HCT116 (cell line): ENCODE data around the gene TSPAN5. TPM values are rescaled to one million over a fixed set of nuclear protein-coding genes. Genes with fewer than 3 reads are reported as not detected.

ENCODE experiments used
- ATAC-seq: fragments of 200-7000 bp; cut with Tn5 transposase; 2 replicates; pipeline ENCODE4 v1.9.1; 2020; ENCODE audit warnings: mild to moderate bottlenecking, moderate library complexity
- BruUV-seq: library from RNA; stranded (reverse); fragments of 400-500 nt; replicated peaks from 2 replicates; lab custom pipeline; 2021; lab: Mats Ljungman, UMichigan
- CTCF ChIA-PET: fragments of 300-600 bp; sonication (Branson Sonifier 250); formaldehyde crosslinking; loops from one replicate; lab custom pipeline; 2021; ENCODE audit warnings: antibody characterized with exemption; lab: Charles Lee
- POLR2A ChIA-PET: fragments of 300-600, 350-600 bp; sonication (Branson Sonifier 250); formaldehyde crosslinking; loops from one replicate; lab custom pipeline; 2021; ENCODE audit warnings: antibody characterized with exemption; lab: Charles Lee
- RAD21 ChIA-PET, 2 experiments: fragments of 300-600 bp; sonication (Branson Sonifier 250); formaldehyde crosslinking; loops; one replicate each; lab custom pipeline; 2023; ENCODE audit warnings: low total read pairs in 2 of 2; ENCODE audit not compliant: uncharacterized antibody in 2 of 2, unreplicated experiment in 2 of 2, low non-redundant PET in 1 of 2; lab: Charles Lee
- DNase-seq: peaks from one replicate; pipeline ENCODE4 v3.0.0-alpha.2; 2010; ENCODE audit warnings: low read depth, low spot score
- H2AFZ ChIP-seq: fragments of 200-600 bp; shearing (Covaris generic), sonication (generic); 2 replicates; pipeline ENCODE4 v1.6.1; 2017; ENCODE audit warnings: low read depth, mixed run types, mixed read lengths, antibody characterized with exemption, low read length; ENCODE audit not compliant: poor library complexity, severe bottlenecking
- H3K27ac ChIP-seq: 2 replicates; pipeline ENCODE4 v1.5.1; 2012; ENCODE audit warnings: low read depth, low read length
- H3K27me3 ChIP-seq: fragments of 200-600 bp; sonication (generic); 2 replicates; pipeline ENCODE4 v1.6.1; 2016; ENCODE audit warnings: mixed run types, low read length, mixed read lengths; ENCODE audit not compliant: insufficient read depth
- H3K36me3 ChIP-seq, 2 experiments: fragments of 200-500 bp in 1 of 2; fragments of 200-600 bp in 1 of 2; sonication (Bioruptor generic) in 1 of 2; sonication (generic) in 1 of 2; 2 replicates each; pipeline versions ENCODE4 v1.5.1 to v1.6.1; 2014 to 2016; ENCODE audit warnings: low read length in 2 of 2, inconsistent platforms in 1 of 2, mixed read lengths in 1 of 2, mixed run types in 1 of 2; ENCODE audit not compliant: insufficient read depth in 2 of 2, control insufficient read depth in 1 of 2
- H3K4me1 ChIP-seq, 2 experiments: fragments of 200-600 bp in 1 of 2; sonication (generic) in 1 of 2; 2 replicates each; pipeline versions ENCODE4 v1.5.1 to v1.6.1; 2012 to 2017; ENCODE audit warnings: low read length in 2 of 2, inconsistent platforms in 1 of 2, mild to moderate bottlenecking in 1 of 2, mixed read lengths in 1 of 2, mixed run types in 1 of 2, moderate library complexity in 1 of 2; ENCODE audit not compliant: insufficient read depth in 2 of 2, control insufficient read depth in 1 of 2
- H3K4me2 ChIP-seq: fragments of 200-600 bp; sonication (generic); 2 replicates; pipeline ENCODE4 v1.6.1; 2017; ENCODE audit warnings: mixed run types, low read length, mixed read lengths
- H3K4me3 ChIP-seq, 2 experiments: fragments of 200-600 bp in 1 of 2; sonication (generic) in 1 of 2; replicated peaks in 1 of 2; 2 replicates each; pipeline ENCODE4 v1.5.1; 2011 to 2016; ENCODE audit warnings: low read length in 2 of 2, control low read depth in 1 of 2, low read depth in 1 of 2, mild to moderate bottlenecking in 1 of 2, mixed read lengths in 1 of 2, mixed run types in 1 of 2
- H3K79me2 ChIP-seq: fragments of 200-600 bp; sonication (generic); 2 replicates; pipeline ENCODE4 v1.6.1; 2017; ENCODE audit warnings: mild to moderate bottlenecking, mixed run types, low read length, moderate library complexity, mixed read lengths; ENCODE audit not compliant: insufficient read depth
- H3K9ac ChIP-seq: fragments of 200-600 bp; sonication (generic); 2 replicates; pipeline ENCODE4 v1.6.1; 2016; ENCODE audit warnings: low read length, mixed read lengths
- H3K9me2 ChIP-seq: fragments of 200-600 bp; sonication (generic), shearing (Covaris generic); 2 replicates; pipeline ENCODE4 v1.6.1; 2017; ENCODE audit warnings: mixed run types, mild to moderate bottlenecking, moderate library complexity; ENCODE audit not compliant: insufficient read depth
- H3K9me3 ChIP-seq, 2 experiments: fragments of 200-500 bp in 1 of 2; fragments of 200-600 bp in 1 of 2; sonication (Bioruptor generic) in 1 of 2; sonication (generic) in 1 of 2; 2 replicates each; pipeline ENCODE4 v1.6.1; 2014 to 2017; ENCODE audit warnings: low read length in 2 of 2, mixed read lengths in 2 of 2, inconsistent platforms in 1 of 2, low read depth in 1 of 2, mild to moderate bottlenecking in 1 of 2, mixed run types in 1 of 2, moderate library complexity in 1 of 2; ENCODE audit not compliant: control insufficient read depth in 1 of 2, insufficient read depth in 1 of 2
- H4K20me1 ChIP-seq: fragments of 200-600 bp; sonication (generic), shearing (Covaris generic); 2 replicates; pipeline ENCODE4 v1.6.1; 2017; ENCODE audit warnings: mixed run types, mild to moderate bottlenecking, moderate library complexity; ENCODE audit not compliant: insufficient read depth
- CBX3 ChIP-seq: IDR thresholded peaks from 2 replicates; pipeline ENCODE4 v1.6.1; 2012; ENCODE audit warnings: low read depth
- CEBPB ChIP-seq: IDR thresholded peaks from 2 replicates; pipeline ENCODE4 v1.6.1; 2012; ENCODE audit warnings: low read depth
- EGR1 ChIP-seq: IDR thresholded peaks from 2 replicates; pipeline ENCODE4 v1.6.1; 2012; ENCODE audit warnings: low read depth
- ELF1 ChIP-seq: IDR thresholded peaks from 2 replicates; pipeline ENCODE4 v1.6.1; 2012; ENCODE audit warnings: low read depth, borderline replicate concordance
- EZH2 ChIP-seq: fragments of 200-600 bp; sonication (generic); IDR thresholded peaks from 2 replicates; pipeline ENCODE4 v1.6.1; 2017; ENCODE audit warnings: antibody characterized with exemption, mixed run types
- EZH2phosphoT487 ChIP-seq: fragments of 200-600 bp; IDR thresholded peaks from 2 replicates; pipeline ENCODE4 v1.6.1; 2018; ENCODE audit warnings: antibody characterized with exemption, borderline replicate concordance
- FOSL1 ChIP-seq: IDR thresholded peaks from 2 replicates; pipeline ENCODE4 v1.6.1; 2012; ENCODE audit warnings: low read depth
- JUND ChIP-seq: IDR thresholded peaks from 2 replicates; pipeline ENCODE4 v1.6.1; 2012
- POLR2A ChIP-seq: IDR thresholded peaks from 2 replicates; pipeline ENCODE4 v1.7.0; 2011; ENCODE audit warnings: borderline replicate concordance; ENCODE audit not compliant: insufficient read depth, insufficient read length; ENCODE audit errors: extremely low read depth
- POLR2AphosphoS5 ChIP-seq: IDR thresholded peaks from 2 replicates; pipeline ENCODE4 v1.6.1; 2011; ENCODE audit warnings: mild to moderate bottlenecking, low read depth, low read length, moderate library complexity
- RAD21 ChIP-seq: IDR thresholded peaks from 2 replicates; pipeline ENCODE4 v1.6.1; 2012; ENCODE audit warnings: low read depth, mild to moderate bottlenecking
- SIN3A ChIP-seq: IDR thresholded peaks from 2 replicates; pipeline ENCODE4 v1.6.1; 2012; ENCODE audit warnings: low read depth
- SRF ChIP-seq: IDR thresholded peaks from 2 replicates; pipeline ENCODE4 v1.6.1; 2012; ENCODE audit warnings: low read depth
- TCF7L2 ChIP-seq: IDR thresholded peaks from 2 replicates; pipeline ENCODE4 v1.7.0; 2011; ENCODE audit warnings: borderline replicate concordance, inconsistent platforms; ENCODE audit not compliant: insufficient read depth, insufficient read length; ENCODE audit errors: extremely low read depth
- YY1 ChIP-seq: IDR thresholded peaks from 2 replicates; pipeline ENCODE4 v1.6.1; 2011; ENCODE audit warnings: low read length, low read depth, moderate library complexity, mild to moderate bottlenecking; ENCODE audit not compliant: insufficient replicate concordance; ENCODE audit errors: extremely low read depth
- ZFX ChIP-seq: fragments of 450-650 bp; IDR thresholded peaks from 2 replicates; pipeline ENCODE4 v1.6.1; 2017
- ZNF274 ChIP-seq: fragments of 200-500 bp; sonication (Bioruptor generic); IDR thresholded peaks from 2 replicates; pipeline ENCODE4 v1.6.1; 2014; ENCODE audit warnings: mild to moderate bottlenecking, low read depth, low read length, inconsistent platforms
- intact Hi-C: fragments of 100-400 bp; cut with micrococcal nuclease; formaldehyde crosslinking; loops from 2 replicates; pipeline ENCODE4 v1.10.0; 2022
- total RNA-seq: library from RNA; stranded (reverse); gene quantifications from one replicate; pipeline ENCODE4 v1.2.1, GENCODE V29; 2021; ENCODE audit not compliant: unreplicated experiment
- TF ChIP-seq, protein P1 (sequence below), 3 experiments: fragments of 200-600 bp in 1 of 3; sonication (generic) in 1 of 3; IDR thresholded peaks in 2 of 3; conservative IDR thresholded peaks in 1 of 3; 2 replicates each; pipeline ENCODE4 v1.5.1; 2012 to 2017; ENCODE audit warnings: low read depth in 2 of 3, low read length in 2 of 3, antibody characterized with exemption in 1 of 3, borderline replicate concordance in 1 of 3, control low read depth in 1 of 3, mild to moderate bottlenecking in 1 of 3, mixed read lengths in 1 of 3, mixed run types in 1 of 3, moderate library complexity in 1 of 3; ENCODE audit not compliant: insufficient read depth in 1 of 3
- TF ChIP-seq, protein P2 (sequence below): IDR thresholded peaks from 2 replicates; pipeline ENCODE4 v1.6.1; 2012
- TF ChIP-seq, protein P3 (sequence below): IDR thresholded peaks from 2 replicates; pipeline ENCODE4 v1.6.1; 2012; ENCODE audit warnings: low read depth

Gene TSPAN5
- total RNA-seq, 1 experiment from 2014 or later = 56.8 TPM

DNA sequence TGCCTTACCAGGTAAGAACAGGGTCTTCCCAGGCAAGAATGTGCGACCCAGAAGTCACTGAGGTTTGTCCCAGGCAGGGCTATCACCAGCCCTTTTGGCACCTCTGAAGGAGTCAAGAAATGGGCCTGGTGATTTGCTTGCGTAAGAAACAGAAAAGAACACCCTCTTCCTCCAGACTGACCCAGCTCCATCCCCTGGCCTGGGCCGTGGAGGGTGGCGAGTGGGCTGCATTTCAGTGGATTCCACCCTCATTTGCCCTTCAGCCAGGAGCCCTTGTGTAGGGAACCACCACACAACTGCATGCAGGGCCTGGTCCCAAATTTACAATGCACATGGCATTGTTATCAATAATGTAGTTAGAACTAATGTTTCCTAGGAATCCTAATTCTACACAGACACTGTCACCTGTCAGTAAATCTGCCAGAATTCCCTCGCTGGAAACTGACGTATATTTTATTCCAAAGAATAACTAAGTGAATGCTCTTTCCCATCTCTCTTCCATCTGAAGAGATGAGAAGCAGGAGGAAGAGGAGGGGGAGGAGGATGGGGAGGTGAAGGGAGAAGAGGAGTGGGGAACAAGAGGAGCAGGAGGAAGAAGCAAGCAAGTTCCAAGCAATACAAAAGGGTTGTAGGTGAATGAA, 46.6 kb downstream of the TSPAN5 start:
- H3K4me2 ChIP-seq = no peak overlapping the region
- no peak overlapping the region for H3K9ac ChIP-seq
- H3K27ac ChIP-seq = no peak overlapping the region
- TF ChIP-seq POLR2A (no peak), POLR2AphosphoS5 (no peak), FOSL1 (no peak), TCF7L2 (no peak), YY1 (no peak), SIN3A (no peak), CEBPB (no peak), EZH2phosphoT487 (no peak), RAD21 (no peak), ELF1 (no peak), JUND (no peak), SRF (no peak), ZNF274 (no peak), EZH2 (no peak), ZFX (no peak), EGR1 (no peak), CBX3 (no peak)
- TF ChIP-seq, protein P1, sequence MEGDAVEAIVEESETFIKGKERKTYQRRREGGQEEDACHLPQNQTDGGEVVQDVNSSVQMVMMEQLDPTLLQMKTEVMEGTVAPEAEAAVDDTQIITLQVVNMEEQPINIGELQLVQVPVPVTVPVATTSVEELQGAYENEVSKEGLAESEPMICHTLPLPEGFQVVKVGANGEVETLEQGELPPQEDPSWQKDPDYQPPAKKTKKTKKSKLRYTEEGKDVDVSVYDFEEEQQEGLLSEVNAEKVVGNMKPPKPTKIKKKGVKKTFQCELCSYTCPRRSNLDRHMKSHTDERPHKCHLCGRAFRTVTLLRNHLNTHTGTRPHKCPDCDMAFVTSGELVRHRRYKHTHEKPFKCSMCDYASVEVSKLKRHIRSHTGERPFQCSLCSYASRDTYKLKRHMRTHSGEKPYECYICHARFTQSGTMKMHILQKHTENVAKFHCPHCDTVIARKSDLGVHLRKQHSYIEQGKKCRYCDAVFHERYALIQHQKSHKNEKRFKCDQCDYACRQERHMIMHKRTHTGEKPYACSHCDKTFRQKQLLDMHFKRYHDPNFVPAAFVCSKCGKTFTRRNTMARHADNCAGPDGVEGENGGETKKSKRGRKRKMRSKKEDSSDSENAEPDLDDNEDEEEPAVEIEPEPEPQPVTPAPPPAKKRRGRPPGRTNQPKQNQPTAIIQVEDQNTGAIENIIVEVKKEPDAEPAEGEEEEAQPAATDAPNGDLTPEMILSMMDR (IDR thresholded peaks at IDR 0.05 in 2 of 3, conservative IDR thresholded peaks at IDR 0.05 in 1 of 3; ENCODE audit: borderline replicate concordance in 1 of 3, insufficient read depth in 1 of 3, low read depth in 2 of 3, low read length in 2 of 3) = no peak
- TF ChIP-seq, protein P2, sequence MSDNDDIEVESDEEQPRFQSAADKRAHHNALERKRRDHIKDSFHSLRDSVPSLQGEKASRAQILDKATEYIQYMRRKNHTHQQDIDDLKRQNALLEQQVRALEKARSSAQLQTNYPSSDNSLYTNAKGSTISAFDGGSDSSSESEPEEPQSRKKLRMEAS = no peak
- TF ChIP-seq, protein P3, sequence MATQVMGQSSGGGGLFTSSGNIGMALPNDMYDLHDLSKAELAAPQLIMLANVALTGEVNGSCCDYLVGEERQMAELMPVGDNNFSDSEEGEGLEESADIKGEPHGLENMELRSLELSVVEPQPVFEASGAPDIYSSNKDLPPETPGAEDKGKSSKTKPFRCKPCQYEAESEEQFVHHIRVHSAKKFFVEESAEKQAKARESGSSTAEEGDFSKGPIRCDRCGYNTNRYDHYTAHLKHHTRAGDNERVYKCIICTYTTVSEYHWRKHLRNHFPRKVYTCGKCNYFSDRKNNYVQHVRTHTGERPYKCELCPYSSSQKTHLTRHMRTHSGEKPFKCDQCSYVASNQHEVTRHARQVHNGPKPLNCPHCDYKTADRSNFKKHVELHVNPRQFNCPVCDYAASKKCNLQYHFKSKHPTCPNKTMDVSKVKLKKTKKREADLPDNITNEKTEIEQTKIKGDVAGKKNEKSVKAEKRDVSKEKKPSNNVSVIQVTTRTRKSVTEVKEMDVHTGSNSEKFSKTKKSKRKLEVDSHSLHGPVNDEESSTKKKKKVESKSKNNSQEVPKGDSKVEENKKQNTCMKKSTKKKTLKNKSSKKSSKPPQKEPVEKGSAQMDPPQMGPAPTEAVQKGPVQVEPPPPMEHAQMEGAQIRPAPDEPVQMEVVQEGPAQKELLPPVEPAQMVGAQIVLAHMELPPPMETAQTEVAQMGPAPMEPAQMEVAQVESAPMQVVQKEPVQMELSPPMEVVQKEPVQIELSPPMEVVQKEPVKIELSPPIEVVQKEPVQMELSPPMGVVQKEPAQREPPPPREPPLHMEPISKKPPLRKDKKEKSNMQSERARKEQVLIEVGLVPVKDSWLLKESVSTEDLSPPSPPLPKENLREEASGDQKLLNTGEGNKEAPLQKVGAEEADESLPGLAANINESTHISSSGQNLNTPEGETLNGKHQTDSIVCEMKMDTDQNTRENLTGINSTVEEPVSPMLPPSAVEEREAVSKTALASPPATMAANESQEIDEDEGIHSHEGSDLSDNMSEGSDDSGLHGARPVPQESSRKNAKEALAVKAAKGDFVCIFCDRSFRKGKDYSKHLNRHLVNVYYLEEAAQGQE = no peak
- H2AFZ ChIP-seq = no peak overlapping the region
- CTCF ChIA-PET = no interaction called here
- H3K9me3 ChIP-seq = no peaks in the 10 kb centered on the region
- RAD21 ChIA-PET = no interaction called here
- no peak for DNase-seq
- no peaks in the 10 kb centered on the region for H3K9me2 ChIP-seq
- no TSS peak for BruUV-seq
- peaks cover 99% of the 10 kb centered on the region for H3K79me2 ChIP-seq
- no peaks in the 10 kb centered on the region for H4K20me1 ChIP-seq
- peaks cover 7 to 51% of the 10 kb centered on the region in 2 experiments; a peak in 1 of 4 replicates for H3K4me1 ChIP-seq
- H3K36me3 ChIP-seq = no peaks in the 10 kb centered on the region
- ATAC-seq = no peak
- intact Hi-C loops = no loop called here
- POLR2A ChIA-PET = no interaction called here
- H3K4me3 ChIP-seq = no peak overlapping the region
- no peaks in the 10 kb centered on the region for H3K27me3 ChIP-seq
